Measurements from ENCODE around the gene TMEM238.
"Not testable (repeated sequence)": the region's sequence is repeated elsewhere in the genome, so short reads cannot be mapped to it uniquely, and the experiment has no call there.

TMEM238 gene

DNA sequence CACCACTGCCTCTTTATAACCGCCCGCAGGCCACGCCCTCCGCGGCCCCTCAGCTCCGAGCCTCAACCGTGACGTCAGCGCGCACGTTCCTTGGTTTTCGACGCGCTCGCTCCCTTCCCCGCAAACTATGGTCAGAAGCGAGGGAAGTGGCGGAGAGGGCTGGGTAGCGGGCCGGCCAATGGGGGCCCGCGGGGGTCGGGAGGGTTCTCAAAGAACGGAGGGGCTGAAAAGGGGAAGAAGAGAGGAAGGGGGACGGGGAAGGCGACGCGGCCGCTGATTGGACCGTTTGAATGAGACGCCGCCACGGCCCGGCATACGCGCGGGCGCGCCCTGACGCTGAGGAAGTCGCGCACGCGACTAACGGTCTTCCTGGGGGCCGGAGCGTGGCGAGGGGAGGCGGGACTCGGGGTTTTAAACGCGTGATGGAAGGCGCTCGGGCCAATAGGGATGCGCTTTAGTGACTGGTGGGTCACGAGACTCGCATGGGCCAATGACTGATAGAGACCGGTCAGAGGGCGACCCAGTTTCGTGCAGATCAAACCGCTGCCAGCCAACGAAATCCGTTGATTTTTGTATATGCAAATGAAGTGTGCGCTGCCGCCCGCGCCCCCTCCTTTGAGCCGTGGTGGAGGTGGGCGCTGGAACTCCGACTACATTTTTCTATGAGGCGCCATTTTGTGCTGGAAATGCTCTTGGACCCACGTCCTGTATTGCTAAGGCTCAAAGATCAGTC lies 23.9 kb upstream of the TMEM238 start:
- peak overlapping the region; percentile 44 to 88 for H3K4me3 ChIP-seq (replicated peaks in 1 of 2; ENCODE audit: low read depth in 2 of 2, low read length in 2 of 2)

DNA sequence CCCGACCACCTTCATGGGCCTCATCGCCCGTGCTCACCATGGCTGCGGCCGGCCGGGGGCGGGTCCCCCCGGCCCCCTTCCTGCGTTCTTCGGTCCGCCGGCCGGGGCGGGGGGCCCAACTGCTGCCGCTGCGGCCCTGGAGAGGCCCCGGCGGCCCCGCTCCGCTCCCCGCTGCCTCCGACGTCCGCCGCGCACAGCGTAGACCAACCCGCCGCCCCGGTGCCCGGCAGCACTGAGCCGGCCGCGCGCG lies 23.4 kb upstream of the TMEM238 start, which contains the start of gene UBE2S:
UBE2S (minus strand) TSS at position 239 of the 250 bp plus-strand sequence; CDS start at position 40, 199 bp downstream.
- H3K4me3 ChIP-seq (replicated peaks in 1 of 2; ENCODE audit: low read depth in 2 of 2, low read length in 2 of 2) = peak within 1 kb of the TSS; percentile 77 to 88
- not testable (repeated sequence) for DNase-seq (ENCODE audit: low read depth in 2 of 2)

More for the DNA sequence above, 23.9 kb upstream of the TMEM238 start:
- DNase-seq (ENCODE audit: low read depth in 2 of 2) = peak; percentile 100
- TF ChIP-seq, protein P1, sequence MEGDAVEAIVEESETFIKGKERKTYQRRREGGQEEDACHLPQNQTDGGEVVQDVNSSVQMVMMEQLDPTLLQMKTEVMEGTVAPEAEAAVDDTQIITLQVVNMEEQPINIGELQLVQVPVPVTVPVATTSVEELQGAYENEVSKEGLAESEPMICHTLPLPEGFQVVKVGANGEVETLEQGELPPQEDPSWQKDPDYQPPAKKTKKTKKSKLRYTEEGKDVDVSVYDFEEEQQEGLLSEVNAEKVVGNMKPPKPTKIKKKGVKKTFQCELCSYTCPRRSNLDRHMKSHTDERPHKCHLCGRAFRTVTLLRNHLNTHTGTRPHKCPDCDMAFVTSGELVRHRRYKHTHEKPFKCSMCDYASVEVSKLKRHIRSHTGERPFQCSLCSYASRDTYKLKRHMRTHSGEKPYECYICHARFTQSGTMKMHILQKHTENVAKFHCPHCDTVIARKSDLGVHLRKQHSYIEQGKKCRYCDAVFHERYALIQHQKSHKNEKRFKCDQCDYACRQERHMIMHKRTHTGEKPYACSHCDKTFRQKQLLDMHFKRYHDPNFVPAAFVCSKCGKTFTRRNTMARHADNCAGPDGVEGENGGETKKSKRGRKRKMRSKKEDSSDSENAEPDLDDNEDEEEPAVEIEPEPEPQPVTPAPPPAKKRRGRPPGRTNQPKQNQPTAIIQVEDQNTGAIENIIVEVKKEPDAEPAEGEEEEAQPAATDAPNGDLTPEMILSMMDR (IDR thresholded peaks at IDR 0.05; ENCODE audit: low read depth, low read length) = no peak

DNA sequence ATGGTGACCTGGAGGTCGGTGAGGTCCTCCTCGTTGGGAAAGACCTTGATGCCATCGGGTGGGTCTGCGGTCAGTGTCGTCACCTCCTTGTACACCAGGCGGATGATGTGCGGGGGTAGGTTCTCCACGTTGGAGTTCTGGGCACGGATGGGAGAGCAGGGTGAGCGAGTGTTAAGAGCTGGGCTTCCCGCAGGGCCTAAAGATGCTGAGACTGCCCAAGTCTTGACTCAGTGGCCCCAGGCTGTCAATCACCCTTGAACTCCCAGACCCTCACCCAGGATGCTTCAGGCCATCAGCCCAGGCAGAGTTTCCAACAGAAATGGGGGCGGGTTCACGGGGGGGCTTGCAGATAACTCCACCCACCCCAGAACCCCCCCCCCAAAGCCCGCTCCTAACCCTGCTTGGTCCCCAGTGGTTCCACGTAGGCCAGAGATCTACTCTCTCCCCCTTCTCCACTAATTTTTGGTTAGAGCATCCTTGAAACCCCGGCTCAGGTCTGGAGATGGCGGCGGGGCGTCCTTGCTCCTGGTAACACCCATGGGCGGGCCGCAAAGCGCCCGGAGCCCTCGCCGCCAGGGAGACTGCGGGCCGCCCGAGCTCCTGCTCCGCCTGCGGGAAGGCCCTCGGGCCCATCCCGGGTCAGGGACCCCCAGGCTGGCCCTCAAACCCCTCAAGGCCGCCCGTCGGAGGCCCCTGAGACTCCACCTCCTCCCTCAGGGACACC lies 22.9 kb upstream of the TMEM238 start:
- peak; percentile 43 to 50 for DNase-seq (ENCODE audit: low read depth in 2 of 2)
- H3K4me3 ChIP-seq (replicated peaks in 1 of 2; ENCODE audit: low read depth in 2 of 2, low read length in 2 of 2) = peak overlapping the region; percentile 77 to 88
- TF ChIP-seq, protein P1 (IDR thresholded peaks at IDR 0.05; ENCODE audit: low read depth, low read length) = no peak

DNA sequence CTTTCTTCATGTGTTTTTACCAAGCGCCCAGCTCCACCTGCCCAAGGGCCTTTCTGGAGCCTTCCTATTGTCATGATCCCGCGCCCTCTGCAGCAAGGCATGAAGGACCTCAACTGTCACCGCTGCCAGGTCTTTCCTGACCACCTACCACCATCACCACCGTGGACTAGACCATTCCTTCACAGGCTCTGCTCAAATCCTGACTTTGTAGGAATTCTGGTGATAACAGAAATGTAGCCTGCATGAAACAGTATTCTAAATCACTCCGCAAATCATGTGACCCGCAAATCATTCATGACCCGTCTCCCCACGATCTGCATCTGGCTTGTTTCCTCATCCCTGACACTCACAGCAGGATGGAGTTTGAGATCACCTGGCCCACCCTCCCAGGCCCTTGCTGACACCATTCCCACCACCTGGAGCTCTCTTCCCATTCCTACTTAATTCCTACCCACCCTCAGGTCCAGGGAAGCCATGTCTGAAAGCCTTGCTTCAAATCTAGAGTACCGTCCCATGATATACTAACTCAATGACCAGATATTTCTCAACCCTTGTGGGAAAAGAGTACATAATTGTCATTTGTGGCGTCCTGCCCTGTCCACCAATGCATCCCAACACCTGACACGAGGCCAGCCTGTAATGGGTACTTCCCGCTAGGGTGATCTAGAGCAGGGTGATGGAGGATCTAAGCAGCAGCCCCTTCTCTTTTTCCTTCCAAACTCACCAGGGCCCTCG lies 22.2 kb upstream of the TMEM238 start:
- H3K4me3 ChIP-seq (replicated peaks in 1 of 2; ENCODE audit: low read depth in 2 of 2, low read length in 2 of 2) = peak overlapping the region; percentile 77 to 88
- TF ChIP-seq, protein P1 (IDR thresholded peaks at IDR 0.05; ENCODE audit: low read depth, low read length) = no peak
- no peak for DNase-seq (ENCODE audit: low read depth in 2 of 2)

DNA sequence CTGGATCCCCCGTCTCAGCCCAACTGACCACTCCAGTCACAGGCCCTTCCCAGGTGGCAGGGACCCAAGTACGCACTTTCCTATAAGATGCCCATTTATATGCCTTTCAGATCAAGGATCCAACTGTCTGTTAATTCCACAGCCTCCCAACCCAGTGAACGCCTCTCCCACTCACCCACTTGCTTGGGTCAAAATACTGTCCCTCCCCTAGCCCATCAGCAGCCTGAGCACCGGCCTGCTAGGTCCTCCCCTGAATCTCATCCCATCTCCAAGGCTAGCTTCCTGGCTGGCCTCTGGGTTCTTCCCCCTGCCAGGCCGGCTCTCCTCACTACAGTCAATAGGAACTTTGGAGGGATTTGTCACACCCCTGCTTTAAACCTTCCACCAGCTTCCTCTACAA lies 21.5 kb upstream of the TMEM238 start:
- no peak for DNase-seq (ENCODE audit: low read depth in 2 of 2)
- TF ChIP-seq, protein P1 (IDR thresholded peaks at IDR 0.05; ENCODE audit: low read depth, low read length) = no peak
- H3K4me3 ChIP-seq (replicated peaks in 1 of 2; ENCODE audit: low read depth in 2 of 2, low read length in 2 of 2) = peak overlapping the region in 1 of 2 donors; percentile 88

DNA sequence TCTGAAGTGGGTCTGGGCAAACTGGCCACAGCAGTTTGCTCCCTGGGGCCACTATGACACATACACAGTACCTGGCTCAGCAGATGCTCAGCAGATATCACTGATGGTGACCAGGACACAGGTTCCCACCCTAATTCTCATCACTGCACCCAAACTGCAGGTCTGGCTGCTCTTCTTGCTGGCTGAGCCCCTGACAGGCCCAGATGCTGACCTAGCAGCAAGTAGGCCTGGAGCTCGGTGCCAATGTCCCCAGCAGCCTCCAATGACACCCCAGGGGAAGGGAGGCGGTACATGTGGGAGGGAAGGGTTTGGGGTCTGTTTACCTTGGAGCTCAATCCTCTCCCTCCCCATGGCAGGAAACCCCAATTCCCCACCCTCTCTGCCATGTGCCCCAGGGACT lies 18.4 kb upstream of the TMEM238 start:
- TF ChIP-seq, protein P1 (IDR thresholded peaks at IDR 0.05; ENCODE audit: low read depth, low read length) = no peak
- no peak for DNase-seq (ENCODE audit: low read depth in 2 of 2)
- no peak overlapping the region for H3K4me3 ChIP-seq (replicated peaks in 1 of 2; ENCODE audit: low read depth in 2 of 2, low read length in 2 of 2)

DNA sequence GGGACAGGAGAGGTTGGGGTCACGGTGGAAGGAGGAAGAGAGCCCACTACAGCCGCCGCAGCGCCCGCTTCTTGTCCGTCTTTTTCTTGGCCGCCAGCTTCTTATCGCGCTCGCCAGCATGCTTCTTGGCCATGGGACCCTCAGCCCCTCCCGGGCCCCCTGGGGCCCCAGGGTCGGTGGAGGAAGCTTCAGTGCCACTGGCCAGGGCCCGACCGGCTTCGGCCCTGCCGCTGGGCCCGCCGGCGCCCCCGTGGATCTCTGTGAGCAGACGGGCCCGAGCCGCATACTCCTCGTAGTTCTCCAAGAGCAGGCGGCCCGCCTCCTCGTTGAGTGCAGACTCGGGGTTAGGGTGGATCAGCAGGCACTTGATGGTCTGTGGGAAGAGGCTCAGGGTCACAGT lies 17.3 kb upstream of the TMEM238 start:
- DNase-seq (ENCODE audit: low read depth in 2 of 2); H3K4me3 ChIP-seq (replicated peaks in 1 of 2; ENCODE audit: low read depth in 2 of 2, low read length in 2 of 2): not testable (repeated sequence)

Data from cardiac fibroblast (primary cell).